ENCODE results near the gene KCNK1. TPM values are rescaled to one million over a fixed set of nuclear protein-coding genes. Genes with fewer than 3 reads are reported as not detected.
"Not testable (repeated sequence)": the region's sequence is repeated elsewhere in the genome, so short reads cannot be mapped to it uniquely, and the experiment has no call there.

Gene KCNK1
- total RNA-seq, 4 donors from 2014 or later: 1.9 to 10.2 (median 4.8) TPM

- TF ChIP-seq CTCF (IDR thresholded peaks at IDR 0.05): no peak
- ATAC-seq (ENCODE audit: low FRiP score) (no peak), DNase-seq (ENCODE audit: low spot score) (no peak)
Measured at GRCh38 chr1:233664804-233665574, 51.1 kb downstream of the KCNK1 start.

GRCh38 chr1:233665575-233666270, 51.8 kb downstream of the KCNK1 start:
- ATAC-seq (ENCODE audit: low FRiP score) (no peak), DNase-seq (ENCODE audit: low spot score) (no peak)
- TF ChIP-seq CTCF (IDR thresholded peaks at IDR 0.05): no peak

- no peak for ATAC-seq (ENCODE audit: low FRiP score)
- TF ChIP-seq CTCF (IDR thresholded peaks at IDR 0.05): no peak
- no peak for DNase-seq (ENCODE audit: low spot score)
Measured at GRCh38 chr1:233667741-233668140, 53.8 kb downstream of the KCNK1 start.

GRCh38 chr1:233668146-233668724, 54.3 kb downstream of the KCNK1 start:
- no peak for DNase-seq (ENCODE audit: low spot score)
- TF ChIP-seq CTCF (IDR thresholded peaks at IDR 0.05): no peak
- no peak for ATAC-seq (ENCODE audit: low FRiP score)

- no peak for TF ChIP-seq CTCF (IDR thresholded peaks at IDR 0.05)
- no peak for DNase-seq (ENCODE audit: low spot score)
- ATAC-seq (ENCODE audit: low FRiP score): no peak
Measured at GRCh38 chr1:233668725-233669294, 54.9 kb downstream of the KCNK1 start.

GRCh38 chr1:233670363-233670762, 56.5 kb downstream of the KCNK1 start:
- not testable (repeated sequence) for ATAC-seq (ENCODE audit: low FRiP score); DNase-seq (ENCODE audit: low spot score)

GRCh38 chr1:233671286-233671685, 57.4 kb downstream of the KCNK1 start:
- DNase-seq (ENCODE audit: low spot score) (no peak), ATAC-seq (ENCODE audit: low FRiP score) (no peak)
- TF ChIP-seq CTCF (IDR thresholded peaks at IDR 0.05): no peak
